Stimulated activated CD4-positive, alpha-beta T cell treated with anti-CD3 and anti-CD28 coated beads, Interleukin-15, amount 100 ng/mL, for 1 hour (primary cell): ENCODE data around the gene ZCCHC8.
"Not testable (repeated sequence)": the region's sequence is repeated elsewhere in the genome, so short reads cannot be mapped to it uniquely, and the experiment has no call there.

Experiments
- DNase-seq, 2 donors: peaks; one replicate each; pipeline ENCODE4 v3.0.0-alpha.2; 2020; ENCODE audit warnings: low read depth in 1 of 2, low spot score in 1 of 2

ZCCHC8 gene

DNA sequence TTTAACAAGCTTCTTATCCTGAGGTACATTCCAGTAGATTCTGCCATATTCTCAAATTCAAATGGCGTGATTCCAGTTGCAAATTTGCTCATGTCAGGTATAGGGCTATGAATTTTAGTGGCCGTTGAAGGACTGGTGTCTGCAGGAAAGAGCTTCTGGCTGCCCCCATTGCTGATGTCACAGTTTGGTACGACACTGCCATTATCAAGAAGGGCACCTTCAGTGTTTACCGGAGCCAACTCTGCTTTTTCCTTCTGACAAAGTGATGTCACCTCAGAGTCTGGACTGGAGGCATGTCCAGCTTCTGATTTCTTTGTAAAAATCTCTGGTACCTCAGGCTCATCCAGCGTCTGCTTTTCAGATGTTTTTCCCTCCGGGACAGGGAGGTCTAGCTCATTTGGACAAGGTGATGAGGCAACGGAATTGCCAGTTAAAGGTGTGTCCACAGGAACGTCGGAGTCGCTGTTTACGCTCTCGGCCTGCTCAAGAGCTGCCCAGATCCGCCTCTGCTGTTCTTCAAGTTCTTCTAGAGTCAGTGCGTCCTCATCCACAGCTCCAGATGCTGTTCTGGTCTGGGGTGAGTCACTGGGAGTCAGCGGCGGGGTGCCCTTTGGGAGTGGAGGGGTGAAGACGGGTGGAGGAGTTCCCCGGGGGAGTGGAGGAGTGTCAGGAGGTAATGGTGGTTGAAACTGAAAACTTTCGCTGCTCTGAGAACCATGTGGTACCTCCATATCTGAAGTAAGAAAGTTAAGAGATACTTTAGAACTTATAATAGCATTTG lies 27.0 kb downstream of the ZCCHC8 start:
- peak in 1 of 2 donors; percentile 24 for DNase-seq

DNA sequence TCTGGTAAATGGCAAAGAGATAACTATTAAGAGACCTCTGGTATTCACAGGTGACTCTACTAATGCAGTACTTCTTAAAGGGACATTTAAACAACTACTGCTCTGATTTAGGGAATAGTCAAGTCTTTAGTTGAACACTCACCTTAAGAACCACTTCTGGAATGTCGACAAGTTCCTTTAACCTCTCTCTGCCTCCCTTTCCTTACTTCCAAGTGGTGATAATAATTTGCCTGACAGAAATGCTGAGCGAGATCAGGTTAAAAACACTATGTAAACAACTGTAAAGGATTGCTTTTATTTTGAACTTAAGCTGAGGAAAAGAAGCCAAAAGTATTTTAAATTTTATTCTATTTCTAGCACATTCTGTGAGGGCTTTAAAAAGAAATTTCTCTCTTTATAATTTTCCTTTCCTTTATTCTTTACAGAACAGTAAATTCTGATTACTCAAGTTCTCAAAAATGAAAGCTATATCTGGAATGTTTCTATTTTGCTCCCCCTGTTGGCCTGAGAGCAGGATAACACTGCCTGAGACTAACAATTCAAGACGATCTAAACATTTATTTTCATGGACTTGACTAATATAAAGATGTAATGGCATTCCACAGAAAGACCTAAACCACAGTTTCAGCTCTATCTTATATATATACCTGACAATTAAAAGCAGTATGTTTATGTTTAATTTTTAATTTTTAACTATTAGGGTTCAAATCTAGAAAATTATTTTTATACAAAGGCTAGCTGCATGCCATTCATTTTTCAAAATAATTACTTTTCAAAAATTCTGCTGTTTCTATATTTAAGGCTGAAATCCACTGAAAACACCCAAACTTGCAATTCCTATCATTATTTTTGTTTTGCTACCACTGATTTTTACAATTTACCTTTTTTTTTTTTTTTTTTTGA lies 29.2 kb downstream of the ZCCHC8 start:
- no peak for DNase-seq

DNA sequence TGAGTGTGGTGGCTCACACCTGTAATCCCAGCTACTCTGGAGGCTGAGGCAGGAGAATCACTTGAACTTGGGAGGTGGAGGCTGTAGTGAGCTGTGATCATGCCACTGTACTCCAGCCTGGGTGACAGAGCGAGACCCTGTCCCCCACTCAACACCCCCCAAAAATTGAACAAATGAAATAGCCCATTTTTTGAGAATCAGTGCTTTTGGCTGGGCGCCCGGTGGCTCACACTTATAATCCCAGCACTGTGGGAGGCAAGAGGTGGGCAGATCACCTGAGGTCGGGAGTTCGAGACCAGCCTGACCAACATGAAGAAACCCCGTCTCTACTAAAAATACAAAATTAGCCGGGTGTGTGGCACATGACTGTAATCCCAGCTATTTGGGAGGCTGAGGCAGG lies 30.2 kb downstream of the ZCCHC8 start:
- DNase-seq = not testable (repeated sequence)

DNA sequence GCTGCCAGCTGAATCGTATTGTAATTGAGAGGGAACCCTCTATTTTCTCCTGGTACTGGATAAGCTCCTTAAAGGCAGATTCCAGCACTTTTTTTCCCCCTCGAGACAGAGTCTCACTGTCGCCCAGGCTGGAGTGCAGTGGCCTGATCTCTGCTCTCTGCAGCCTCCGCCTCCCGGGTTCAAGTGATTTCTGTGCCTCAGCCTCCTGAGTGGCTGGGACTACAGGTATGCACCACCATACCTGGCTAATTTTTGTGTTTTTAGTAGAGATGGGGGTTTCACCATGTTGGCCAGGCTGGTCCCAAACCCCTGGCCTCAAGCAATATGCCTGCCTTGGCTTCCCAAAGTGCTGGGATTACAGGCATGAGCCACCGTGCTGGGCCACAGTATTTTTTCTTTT lies 30.9 kb downstream of the ZCCHC8 start:
- not testable (repeated sequence) for DNase-seq

DNA sequence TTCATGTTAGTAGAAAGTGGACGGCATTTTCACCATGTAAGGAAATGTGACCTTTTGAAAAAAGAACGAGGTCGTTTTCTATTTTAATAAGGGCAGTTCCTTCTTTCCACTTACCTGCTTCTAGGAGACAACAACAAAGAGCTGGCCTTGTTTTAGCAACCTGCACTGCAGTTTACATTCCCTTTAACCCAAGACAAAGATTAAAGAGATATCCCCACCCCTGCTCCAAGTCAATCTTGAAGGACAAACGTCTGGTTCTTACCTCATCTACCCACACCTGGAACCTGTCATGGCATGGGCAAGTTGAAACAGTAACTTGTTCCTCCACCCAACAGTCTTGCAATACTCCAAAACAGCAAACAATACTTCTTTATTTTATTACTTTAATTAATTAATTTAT lies 32.7 kb downstream of the ZCCHC8 start:
- no peak for DNase-seq

DNA sequence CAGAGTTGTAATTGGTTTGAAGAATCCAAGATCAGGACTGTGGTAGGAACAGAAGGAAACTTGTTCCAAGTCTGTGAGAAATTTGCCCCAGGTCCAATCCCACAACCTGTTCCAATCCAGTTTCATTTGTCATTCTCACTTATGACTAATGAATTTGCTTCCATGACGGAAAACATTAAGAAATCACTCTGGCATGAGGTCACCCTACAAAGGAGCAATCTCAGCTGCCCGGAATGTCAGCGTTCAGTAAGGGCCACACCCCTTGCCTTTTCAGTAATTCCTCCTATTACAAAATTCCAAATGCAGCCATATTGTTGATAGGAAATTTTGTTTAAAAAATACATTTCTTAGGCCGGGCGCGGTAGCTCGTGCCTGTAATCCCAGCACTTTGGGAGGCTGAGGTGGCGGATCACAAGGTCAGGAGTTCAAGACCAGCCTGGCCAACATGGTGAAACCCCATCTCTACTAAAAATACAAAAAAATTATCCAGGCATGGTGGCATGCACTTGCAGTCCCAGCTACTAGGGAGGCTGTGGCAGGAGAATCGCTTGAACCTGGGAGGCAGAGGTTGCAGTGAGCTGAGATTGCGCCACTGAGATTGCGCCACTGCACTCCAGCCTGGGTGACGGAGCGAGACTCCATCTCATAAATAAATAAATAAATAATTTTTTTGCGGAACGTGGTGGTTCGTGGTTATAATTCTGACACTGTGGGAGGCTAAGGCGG lies 36.3 kb downstream of the ZCCHC8 start:
- DNase-seq = not testable (repeated sequence)

DNA sequence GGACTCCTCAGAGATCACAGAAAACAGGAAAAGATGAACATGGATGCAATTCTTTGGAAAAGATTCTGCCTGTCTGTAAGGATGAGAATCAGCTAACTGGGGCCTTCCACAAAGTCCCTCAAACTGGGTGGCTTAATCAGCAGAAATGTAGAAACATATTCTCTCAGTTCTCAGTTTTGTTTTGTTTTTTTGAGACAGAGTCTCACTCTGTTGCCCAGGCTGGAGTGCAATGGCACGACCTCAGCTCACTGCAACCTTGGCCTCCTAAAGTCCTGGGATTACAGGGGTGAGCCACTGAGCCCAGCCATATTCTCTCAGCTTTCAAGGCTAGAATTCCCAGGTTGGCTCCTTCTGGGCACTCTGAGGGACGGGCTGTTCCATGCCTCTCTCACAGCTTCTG lies 40.1 kb downstream of the ZCCHC8 start:
- no peak for DNase-seq

DNA sequence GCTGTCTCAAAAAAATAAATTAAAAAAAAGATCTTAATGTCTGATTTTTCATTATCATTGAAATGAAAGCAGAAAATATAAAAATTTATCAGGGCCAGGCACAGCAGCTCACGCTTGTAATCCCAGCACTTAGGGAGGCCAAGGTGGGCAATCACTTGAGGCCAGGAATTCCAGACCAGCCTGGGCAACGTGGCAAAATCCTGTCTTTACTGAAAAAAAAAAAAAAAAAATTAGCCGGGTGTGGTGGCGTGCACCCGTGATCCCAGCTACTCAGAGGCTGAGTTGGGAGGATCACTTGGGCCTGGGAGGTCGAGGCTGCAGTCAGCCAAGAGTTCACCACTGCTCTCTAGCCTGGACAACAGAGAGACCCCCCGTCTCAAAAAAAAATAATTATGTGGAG lies 40.7 kb downstream of the ZCCHC8 start:
- DNase-seq = no peak

DNA sequence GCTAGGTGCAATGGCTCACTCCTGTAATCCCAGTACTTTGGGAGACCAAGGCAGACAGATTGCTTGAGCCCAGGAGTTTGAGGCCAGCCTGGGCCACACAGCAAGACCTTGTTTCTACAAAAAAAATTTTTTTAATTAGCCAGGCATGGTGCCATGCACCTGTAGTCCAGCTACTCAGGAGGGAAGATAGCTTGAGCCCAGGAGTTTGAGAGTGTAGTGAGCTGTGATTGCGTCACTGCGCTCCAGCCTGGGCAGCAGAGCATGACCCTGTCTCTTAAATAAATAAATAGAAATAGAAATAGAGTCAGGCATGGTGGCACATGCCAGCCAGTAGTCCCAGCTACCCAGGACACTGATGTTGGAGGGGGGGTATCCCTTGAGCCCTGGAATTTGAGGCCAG lies 41.5 kb downstream of the ZCCHC8 start:
- DNase-seq = no peak

DNA sequence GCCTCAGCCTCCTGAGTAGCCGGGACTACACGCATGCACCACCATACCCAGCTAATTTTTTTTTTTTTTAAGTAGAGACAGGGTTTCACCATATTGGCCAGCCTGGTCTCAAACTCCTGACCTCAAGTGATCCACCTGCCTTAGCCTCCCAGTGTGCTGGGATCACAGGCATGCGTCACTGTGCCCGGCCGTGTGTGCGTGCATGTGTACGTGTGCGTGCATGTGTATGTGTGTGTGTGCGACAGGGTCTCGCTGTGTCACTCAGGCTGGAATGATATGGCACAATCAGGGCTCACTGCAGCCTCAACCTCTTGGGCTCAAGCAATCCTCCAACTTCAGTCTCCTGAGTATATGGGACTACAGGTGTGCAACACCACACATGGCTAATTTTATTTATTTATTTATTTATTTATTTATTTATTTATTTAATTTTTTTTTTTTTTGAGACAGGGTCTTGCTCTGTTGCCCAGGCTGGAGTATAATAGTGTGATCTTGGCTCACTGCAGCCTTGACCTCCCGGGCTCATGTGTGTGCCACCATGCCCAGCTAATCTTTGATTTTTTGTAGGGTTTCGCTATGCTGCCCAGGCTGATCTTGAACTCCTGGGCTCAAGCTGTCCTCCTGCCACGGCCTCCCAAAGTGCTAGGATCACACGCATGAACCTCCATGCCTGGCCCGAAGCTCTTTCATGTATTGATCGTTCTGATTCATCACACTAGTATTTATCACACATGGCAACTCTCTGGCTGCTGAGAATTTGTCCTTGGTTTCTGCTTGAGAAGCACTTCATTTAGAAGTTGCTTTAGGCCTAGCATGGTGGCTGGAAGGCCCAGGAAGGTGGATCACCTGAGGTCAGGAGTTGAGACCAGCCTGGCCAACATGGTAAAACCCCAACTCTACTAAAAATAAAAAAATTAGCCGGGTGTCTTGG lies 42.4 kb downstream of the ZCCHC8 start:
- no peak for DNase-seq

DNA sequence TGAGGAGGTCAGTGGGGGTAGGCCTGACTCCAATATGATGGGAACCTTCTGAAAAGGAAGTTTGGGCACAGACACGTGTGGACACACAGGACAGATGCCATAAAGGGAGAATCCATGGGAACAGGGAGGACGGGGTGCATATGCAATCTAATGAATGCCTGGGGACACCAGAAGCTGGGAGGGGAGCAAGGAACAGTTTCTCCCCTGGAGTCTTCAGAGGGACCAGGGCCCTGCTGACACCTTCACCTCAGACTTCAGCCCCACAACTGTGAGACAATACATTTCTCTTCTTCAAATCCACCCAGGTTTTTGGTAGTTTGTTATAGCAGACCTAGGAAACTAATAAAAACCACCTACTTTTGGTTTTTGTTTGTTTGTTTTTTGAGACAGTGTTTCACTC lies 43.1 kb downstream of the ZCCHC8 start:
- no peak for DNase-seq

DNA sequence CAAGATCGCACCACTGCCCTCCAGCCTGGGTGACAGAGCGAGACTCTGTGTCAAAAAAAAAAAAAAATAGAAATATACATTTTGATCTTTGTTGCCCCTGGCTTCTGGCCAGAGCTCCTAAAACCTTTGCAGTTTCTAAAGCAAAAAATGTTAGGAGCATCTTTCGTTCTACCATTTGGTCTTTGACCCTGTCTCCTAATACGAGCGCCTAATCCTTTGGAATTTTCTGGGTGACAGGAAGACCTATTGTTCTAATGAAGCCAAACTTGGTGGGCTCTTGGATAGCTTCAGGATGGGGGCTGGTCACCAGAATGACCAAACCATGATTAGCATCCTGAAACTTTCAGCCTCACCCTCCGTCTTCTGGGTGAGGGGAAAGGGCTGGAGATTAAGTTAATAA lies 46.0 kb downstream of the ZCCHC8 start:
- DNase-seq = no peak

DNA sequence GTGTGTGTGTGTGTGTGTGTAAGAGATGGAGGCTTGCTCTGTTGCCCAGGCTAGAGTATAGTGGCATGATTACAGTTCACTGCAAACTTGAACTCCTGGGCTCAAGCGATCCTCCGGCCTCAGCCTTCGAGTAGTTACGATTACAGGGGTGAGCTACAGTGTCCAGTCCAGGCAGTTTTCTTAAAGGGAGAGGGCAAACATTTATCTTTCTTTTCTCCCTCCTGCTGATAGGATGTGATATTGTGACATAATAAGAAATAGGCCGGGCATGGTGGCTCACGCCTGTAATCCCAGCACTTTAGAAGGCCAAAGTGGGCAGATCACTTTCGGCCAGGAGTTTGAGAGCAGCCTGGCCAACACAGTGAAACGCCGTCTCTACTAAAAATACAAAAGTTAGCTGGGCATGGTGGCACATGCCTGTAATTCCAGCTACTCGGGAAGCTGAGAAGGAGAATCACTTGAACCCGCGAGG lies 46.4 kb downstream of the ZCCHC8 start:
- no peak for DNase-seq

DNA sequence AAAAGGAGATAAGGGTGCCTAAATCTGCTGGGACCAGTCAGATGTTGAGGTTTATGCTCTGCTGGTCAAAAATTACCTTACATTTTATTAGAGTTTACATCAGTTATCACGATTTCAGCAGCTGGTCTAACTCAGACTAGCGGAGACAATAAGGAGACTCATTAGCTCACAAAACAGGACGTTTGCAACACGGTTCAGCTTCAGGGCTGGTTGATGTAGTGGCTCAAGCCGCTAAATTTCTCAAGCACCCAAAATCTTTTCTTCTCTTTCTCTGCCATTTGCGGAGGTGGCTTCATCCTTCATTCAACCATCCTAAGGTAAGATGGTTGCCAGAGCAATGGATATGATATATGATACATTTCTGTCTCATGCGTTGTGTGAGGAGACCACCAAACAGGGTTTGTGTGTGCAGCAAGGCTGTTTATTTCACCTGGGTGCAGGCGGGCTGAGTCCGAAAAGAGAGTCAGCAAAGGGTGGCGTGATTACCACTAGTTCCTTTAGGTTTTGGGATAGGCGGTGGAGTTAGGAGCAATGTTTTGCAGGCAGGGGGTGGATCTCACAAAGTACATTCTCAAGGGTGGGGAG lies 47.9 kb downstream of the ZCCHC8 start:
- DNase-seq = no peak

DNA sequence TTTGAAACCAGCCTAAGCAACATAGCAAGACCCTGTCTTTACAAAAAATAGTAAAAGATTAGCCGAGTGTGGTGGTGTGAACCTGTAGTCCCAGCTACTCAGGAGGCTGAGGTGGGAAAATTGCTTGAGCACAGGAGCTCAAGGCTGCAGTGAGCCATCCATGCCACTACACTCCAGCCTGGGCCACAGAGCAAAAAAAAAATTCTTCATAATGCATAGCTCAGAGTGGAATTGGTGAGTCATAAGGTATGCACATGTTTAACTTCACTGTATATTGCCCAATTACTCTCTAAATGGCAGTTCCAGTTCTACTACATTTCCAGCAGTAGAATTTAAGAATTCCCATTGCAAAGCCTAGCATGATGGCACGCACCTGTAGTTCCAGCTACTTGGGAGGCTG lies 51.4 kb downstream of the ZCCHC8 start:
- no peak for DNase-seq

DNA sequence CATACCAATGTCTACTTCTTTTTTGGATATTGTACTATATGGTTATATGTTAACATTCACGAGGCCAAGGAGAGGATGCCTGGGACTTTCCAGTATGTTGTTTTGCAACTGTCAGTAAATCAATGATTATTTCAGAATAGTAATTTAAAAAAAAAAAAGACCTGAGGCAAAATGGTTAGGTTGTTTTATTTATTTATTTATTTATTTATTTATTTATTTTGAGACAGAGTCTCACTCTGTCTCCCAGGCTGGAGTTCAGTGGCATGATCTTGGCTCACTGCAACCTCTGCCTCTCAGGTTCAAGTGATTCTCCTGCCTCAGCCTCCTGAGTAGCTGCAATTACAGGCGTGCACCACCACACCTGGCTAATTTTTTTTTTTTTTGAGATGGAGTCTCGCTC lies 52.9 kb downstream of the ZCCHC8 start:
- DNase-seq = not testable (repeated sequence)

DNA sequence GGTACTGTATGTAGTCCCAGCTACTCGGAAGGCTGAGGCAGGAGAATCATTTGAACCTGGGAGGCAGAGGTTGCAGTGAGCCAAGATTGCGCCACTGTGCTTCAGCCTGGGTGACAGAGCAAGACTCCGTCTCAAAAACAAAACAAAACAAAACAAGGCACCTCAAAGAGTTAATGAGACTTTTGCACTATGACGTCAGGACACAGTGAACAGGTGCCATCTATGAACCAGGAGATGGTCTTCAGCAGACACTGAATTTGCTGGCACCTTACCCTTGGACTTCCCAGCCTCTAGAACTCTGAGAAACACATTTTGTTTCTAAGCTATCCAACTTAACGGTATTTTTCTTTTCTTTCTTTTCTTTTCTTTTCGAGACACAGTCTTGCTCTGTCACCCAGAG lies 54.3 kb downstream of the ZCCHC8 start:
- DNase-seq = not testable (repeated sequence)

DNA sequence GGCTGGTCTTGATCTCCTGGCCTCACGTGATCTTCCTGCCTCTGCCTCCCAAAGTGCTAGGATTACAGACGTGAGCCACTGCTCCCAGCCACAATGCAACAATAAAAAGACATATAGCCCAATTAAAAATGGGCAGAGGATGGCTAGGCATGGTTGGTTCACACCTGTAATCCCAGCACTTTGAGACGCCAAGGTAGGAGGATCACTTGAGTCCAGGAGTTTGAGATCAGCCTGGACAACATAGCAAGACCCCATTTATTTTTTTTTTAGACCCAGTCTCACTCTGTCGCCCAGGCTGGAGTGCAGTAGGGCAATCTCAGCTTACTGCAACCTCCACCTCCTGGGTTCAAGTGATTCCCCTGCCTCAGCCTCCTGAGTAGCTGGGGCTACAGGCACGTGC lies 56.7 kb downstream of the ZCCHC8 start:
- not testable (repeated sequence) for DNase-seq

DNA sequence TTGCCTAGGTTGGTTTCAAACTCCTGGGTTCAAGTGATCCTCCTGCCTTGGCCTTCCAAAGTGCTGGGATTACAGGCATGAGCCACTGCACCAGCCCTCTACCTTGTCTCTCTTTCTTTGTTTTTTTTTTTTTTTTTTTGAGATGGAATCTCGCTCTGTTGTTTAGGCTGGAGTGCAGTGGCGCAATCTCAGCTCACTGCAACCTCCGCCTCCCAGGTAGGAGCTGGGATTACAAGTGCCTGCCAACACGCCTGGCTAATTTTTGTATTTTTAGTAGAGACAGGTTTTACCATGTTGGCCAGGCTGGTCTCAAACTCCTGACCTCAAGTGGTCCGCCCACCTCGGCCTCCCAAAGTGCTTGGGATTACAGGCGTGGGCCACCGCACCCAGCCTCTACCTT lies 61.9 kb downstream of the ZCCHC8 start:
- not testable (repeated sequence) for DNase-seq

DNA sequence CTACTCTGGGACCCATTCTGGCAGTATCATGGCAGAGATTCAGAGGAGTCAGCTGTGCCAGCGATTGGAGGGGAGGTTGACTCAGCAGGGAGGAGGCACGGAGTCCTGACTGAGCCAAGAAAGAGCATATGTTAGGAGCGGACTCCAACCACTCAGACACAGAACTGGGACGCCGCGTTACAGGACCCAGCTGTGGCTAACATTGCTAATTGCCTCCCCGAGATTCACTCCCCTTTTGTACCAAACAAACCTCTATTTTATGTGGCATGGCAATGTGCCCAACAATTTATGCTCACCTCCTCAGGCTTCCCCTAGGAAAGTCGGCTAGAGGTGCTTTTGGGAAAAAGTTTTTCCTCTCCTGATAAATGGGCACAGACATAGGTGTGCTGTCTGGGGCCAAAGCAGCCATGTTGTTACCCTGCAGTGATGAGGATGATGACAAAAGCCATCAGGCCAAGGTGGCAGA lies 63.0 kb downstream of the ZCCHC8 start:
- no peak for DNase-seq
